H4 (cell line): ENCODE results near the gene DDX23. TPM values are rescaled to one million over a fixed set of nuclear protein-coding genes. Genes with fewer than 3 reads are reported as not detected.
"Not testable (repeated sequence)": the region's sequence is repeated elsewhere in the genome, so short reads cannot be mapped to it uniquely, and the experiment has no call there.

Experiments
- DNase-seq: peaks from one replicate; pipeline ENCODE4 v3.0.0-alpha.2; 2015; ENCODE audit warnings: low spot score
- total RNA-seq: library from RNA; depleted of rRNA; stranded (reverse); fragments of >200 nt; shearing (Covaris generic); gene quantifications from 2 replicates; pipeline ENCODE4 v1.2.3, GENCODE V29; 2014; rRNA removed

The DDX23 gene
- 65.5 and 75.0 TPM in 2 replicates for total RNA-seq

- peak; percentile 95 for DNase-seq
These were observed at the start of gene DDX23 for GRCh38 chr12:48851883-48852733. DDX23 (minus strand) TSS chr12:48852163; CDS start chr12:48845782, 6,381 bp downstream.

- no peak for DNase-seq
These were observed 49.3 kb upstream of the DDX23 start for GRCh38 chr12:48901278-48901677.

DNA sequence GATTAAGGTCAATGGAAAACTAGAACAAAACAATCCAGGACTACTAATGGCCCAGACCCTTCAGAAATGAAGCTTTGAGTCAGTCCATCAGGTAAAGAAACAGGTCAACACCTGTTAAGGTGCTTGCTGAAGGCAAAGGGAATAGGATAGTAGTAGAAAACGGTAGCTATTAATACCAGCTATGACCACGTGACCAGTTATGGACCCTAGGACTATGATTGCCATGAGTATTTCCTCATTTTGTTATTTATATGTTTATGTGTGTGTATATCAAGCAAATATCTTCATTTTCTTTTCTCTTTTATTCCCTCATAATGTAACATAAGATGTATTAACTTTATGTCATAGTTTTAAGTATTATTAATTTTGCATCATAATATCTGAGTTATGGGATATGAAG is 47.7 kb upstream of the DDX23 start:
- DNase-seq = no peak

GRCh38 chr12:48894271-48894670 is 42.3 kb upstream of the DDX23 start:
- DNase-seq = no peak

DNA sequence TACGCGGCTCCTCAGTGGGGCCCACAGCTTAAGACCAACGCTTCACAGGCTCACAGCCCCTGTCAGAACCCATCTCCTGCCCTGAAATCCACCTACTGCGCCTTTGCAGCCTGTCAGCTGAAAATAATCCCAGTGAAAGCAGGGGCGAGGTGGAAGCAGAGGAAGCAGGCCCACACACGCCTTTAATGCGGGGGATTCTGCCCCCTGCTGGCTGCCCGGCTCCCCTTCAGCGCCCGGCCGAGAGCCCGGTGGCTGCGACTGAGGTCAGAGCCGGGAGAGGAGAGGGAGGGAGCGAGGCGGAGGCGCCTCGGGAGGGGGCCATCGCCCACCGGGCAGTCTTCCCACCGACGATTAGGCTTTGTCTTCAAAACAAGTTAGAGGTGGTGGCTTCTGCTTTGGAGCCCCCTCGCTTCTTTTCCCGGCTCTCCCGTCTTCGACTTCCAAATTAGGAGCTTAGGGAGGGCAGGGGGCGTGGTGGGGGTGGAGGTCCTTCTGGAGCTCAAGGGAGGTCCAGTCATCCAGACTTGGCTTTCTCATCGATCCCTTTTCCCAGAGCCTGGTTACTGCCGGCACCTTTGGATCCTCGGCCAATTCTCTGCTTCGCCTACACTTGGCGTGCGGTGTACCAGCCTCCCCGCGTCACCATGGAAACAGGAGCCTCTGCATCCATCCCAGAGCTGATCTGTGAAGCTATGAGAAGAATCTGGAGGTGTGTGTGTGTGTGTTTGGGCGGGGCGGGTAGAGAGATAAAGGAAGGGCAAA is 38.9 kb upstream of the DDX23 start:
- DNase-seq = peak; percentile 59

DNA sequence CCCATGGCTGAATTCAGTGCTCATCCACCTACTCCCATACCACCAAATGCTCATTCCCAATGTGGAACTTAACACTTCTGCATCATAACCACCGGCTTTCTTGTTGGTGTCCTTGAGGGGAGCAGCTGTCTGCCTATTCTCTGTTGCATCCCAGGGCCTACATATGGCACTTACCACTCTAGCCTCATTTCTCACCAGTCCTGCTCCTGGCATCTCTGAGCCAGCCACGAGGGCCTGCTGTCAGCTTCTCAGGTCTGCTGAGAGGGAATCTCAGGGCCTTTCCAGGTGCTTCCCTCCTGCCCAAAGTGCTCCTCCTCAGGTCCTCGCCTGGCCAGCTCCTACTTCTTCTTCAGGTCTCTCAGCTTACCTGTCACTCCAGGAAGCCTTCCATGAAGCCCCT is 37.7 kb upstream of the DDX23 start:
- no peak for DNase-seq

GRCh38 chr12:48883305-48884161 is 31.6 kb upstream of the DDX23 start:
- DNase-seq = no peak

- DNase-seq = no peak
These were observed 31.0 kb upstream of the DDX23 start for GRCh38 chr12:48882972-48883304.

DNA sequence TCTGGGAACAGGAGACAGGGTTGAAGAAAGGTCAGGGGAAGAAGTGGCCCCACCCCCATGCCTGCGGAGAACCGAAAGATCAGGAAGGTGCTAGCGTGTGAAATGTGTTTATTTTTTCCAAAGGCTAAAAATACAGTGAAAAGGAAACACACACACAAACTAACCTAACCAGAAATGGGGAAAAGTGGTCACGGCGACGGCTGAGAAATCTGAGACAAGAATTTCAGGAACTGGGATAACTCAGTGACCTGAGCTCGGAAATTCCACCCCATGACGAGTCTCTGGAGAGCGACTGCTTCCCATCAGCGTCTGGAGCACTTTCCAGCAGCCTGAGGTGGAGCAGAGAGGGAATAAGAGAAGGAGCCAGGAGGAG is 30.3 kb upstream of the DDX23 start:
- DNase-seq = peak; percentile 59

DNA sequence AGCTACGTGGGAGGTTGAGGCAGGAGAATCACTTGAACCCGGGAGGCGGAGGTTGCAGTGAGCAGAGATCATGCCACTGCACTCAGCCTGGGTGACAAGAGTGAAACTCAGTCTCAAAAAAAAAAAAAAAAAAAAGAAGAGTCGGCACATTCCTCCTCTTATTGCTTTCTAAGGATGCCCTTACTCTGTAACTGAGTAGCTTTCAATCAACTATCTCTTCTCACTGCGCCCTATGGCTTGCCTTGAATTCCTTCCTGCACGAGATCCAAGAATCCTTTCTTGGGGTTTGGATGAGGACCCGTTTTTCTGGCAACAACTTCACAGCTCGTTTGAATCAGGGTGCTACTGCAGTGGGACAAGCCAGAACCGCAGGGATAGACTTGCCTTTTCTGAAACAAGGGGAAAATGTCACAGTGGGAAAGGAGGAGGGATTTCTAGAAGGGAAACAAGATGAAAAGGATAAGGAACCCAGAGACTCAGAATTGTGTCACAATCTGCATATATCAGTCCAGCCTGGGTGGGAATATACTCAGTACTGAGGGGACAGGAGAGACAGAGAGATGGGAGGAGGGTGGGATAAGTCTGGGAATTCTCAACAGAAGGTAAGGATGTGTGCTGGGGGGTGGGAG is 29.8 kb upstream of the DDX23 start:
- no peak for DNase-seq

DNA sequence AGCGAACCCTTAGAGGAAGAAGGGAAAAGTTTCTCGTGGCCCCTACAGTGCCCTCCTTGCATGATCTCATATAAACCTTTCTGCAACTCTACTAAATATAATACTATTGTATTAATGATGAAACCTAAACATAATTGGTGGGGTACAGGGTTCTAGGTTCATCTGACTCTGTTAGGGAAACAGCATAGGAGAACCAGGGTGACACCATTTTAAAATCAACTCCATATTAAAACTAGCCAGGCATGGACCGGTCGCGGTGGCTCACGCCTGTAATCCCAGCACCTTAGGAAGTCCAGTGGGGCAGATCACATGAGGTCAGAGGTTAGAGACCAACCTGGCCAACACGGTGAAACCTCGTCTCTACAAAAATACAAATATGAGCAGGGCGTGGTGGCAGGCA is 28.7 kb upstream of the DDX23 start:
- no peak for DNase-seq

DNA sequence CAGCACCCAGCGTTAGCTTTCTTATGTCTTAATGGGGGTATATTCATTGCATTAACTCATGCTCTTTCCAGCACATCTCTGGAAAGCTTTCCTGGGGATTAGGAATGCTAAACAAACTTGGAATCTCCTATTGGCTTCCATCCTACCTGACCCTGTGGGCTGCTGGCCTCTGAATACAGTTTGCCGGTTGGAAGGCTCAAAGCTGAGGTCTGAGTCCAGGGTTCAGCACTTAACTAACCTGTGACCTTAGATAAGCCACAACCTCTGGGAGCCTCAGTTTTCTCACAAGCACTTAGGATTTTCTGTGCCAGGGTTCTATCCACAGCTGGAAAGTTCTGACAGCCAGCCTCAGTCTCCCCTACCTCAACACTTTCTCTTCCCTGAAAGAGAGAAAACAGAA is 26.6 kb upstream of the DDX23 start:
- DNase-seq = no peak

GRCh38 chr12:48875944-48876515 is 24.1 kb upstream of the DDX23 start:
- DNase-seq = no peak

- not testable (repeated sequence) for DNase-seq
These were observed 21.6 kb upstream of the DDX23 start for GRCh38 chr12:48873534-48873933.

DNA sequence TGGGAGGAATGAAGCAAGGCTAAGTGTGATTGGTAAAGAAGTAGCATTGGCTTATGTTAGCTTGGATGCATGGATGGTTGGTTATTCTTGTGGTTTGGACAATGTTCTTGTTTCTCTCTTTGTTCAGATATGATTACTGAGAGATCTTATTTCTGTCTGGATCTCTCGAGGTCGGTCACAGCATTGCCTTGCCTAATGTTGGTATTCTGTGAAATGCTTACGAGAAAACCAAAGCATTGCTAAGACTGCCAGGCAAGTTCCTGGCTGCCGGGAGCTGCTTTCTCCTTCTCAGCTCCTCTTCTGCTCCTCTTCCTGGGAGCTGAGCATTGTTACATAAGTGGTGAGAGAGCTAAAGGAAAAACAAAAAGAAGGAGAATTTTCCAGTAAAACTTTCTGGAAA is 21.1 kb upstream of the DDX23 start:
- DNase-seq = no peak

DNA sequence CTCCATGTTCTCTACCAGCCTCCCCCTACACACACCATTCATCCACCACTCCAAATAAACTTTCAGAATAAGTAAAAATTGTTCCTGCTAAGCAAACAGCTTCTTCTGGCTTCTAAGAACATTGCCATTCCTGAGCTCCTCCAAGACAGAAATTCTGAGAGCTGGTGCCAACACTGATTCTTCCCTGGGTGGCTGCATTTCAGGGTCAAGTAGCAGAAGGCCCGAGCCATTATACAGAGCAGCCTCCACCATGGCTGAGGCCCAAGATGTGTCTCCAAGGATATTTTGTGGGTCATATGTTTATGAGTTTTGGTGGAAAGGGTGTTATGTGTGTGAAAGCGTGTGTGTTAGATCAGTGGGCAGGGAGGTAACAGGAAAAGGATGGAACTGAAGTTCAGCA is 17.2 kb upstream of the DDX23 start:
- no peak for DNase-seq

GRCh38 chr12:48868451-48868850 is 16.5 kb upstream of the DDX23 start:
- DNase-seq = no peak

DNA sequence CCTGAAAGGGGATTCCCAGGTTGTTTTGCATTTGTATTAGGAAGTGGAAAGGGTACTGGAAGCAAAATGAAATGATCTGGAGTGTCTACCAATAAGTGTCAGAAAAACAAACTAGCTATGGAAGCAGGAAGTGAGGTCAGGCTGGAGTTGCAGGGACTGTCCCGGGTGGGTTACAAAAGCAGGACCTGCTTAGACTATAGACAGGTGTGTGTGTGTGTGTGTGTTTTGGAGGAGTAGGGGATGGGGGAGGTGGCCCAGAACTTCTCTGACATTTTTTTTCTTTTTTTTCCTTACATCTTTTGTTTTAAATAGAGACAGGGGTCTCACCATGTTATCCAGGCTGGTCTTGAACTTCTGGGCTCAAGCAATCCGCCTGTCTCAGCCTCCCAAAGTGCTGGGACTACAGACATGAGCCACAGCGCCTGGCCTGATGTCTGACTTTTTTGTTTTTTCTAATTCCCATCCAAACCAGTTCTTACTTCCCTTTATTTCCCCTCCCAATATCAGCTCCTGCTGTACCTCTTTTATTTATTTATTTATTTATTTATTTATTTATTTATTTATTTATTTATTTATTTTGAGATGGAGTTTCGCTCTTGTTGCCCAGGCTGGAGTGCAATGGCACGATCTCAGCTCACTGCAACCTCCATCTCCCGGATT is 14.2 kb upstream of the DDX23 start:
- DNase-seq = no peak

GRCh38 chr12:48865281-48866051 is 13.5 kb upstream of the DDX23 start, which contains the start of gene RND1:
RND1 (minus strand) TSS chr12:48865870; CDS start chr12:48865767, 103 bp downstream.
- peak; percentile 83 for DNase-seq

GRCh38 chr12:48863291-48863690 is 11.3 kb upstream of the DDX23 start:
- no peak for DNase-seq
